ENCODE results near the gene COL6A2.

DNA sequence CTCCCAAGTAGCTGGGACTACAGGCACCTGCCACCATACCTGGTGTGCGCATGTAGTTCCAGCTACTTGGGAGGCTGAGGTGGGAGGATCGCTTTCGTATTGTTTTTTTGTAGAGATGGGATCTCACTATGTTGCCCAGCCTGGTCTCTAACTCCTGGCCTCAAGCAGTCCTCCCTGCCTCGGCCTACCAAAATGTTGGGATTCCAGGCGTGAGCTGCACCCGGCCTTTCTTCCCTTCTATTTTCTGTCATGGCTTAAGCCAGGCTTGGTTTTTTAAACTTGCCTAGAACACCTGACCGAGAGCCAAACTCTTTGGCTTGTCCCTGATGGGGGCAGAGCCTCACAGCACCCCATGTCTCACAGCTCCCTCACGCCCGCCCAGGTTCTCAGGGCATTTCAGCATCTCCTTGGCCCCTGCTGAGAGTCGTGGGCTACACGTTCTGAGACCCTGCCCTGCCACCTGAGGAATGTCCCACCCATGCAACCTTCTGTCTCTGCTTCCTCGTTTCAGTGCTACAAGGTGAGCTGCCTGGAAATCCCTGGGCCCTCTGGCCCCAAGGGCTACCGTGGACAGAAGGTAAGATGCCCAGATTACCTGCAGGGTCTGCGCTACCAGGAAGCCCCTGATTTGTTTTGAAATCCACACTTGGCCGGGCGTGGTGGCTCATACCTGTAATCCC, 15.7 kb downstream of the COL6A2 start:
- TF ChIP-seq EZH2 (IDR thresholded peaks at IDR 0.05; ENCODE audit: borderline replicate concordance, low read length), result no peak
- TF ChIP-seq, protein P1, sequence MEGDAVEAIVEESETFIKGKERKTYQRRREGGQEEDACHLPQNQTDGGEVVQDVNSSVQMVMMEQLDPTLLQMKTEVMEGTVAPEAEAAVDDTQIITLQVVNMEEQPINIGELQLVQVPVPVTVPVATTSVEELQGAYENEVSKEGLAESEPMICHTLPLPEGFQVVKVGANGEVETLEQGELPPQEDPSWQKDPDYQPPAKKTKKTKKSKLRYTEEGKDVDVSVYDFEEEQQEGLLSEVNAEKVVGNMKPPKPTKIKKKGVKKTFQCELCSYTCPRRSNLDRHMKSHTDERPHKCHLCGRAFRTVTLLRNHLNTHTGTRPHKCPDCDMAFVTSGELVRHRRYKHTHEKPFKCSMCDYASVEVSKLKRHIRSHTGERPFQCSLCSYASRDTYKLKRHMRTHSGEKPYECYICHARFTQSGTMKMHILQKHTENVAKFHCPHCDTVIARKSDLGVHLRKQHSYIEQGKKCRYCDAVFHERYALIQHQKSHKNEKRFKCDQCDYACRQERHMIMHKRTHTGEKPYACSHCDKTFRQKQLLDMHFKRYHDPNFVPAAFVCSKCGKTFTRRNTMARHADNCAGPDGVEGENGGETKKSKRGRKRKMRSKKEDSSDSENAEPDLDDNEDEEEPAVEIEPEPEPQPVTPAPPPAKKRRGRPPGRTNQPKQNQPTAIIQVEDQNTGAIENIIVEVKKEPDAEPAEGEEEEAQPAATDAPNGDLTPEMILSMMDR (conservative IDR thresholded peaks at IDR 0.05 in 1 of 2, IDR thresholded peaks at IDR 0.05 in 1 of 2; ENCODE audit: extremely low read depth in 1 of 2, insufficient read depth in 1 of 2, low read depth in 1 of 2, low read length in 2 of 2), result no peak
